Stimulated activated CD4-positive, alpha-beta T cell treated with anti-CD3 and anti-CD28 coated beads, Interleukin-12 subunit alpha, Interleukin-12 subunit beta, amount 100 ng/mL, for 48 hours (primary cell): ENCODE results near the gene RCCD1.

Experiments
- DNase-seq, 3 donors: peaks; one replicate each; pipeline ENCODE4 v3.0.0-alpha.2; 2020; ENCODE audit warnings: low read depth in 2 of 3, low spot score in 1 of 3

Gene RCCD1

GRCh38 chr15:90941038-90941437 is 13.6 kb upstream of the RCCD1 start:
- DNase-seq: no peak

GRCh38 chr15:90942354-90943120 is 12.1 kb upstream of the RCCD1 start:
- DNase-seq: no peak

- no peak for DNase-seq
Observed at GRCh38 chr15:90945091-90945490, 9.6 kb upstream of the RCCD1 start.

- no peak for DNase-seq
Observed at GRCh38 chr15:90946538-90946937, 8.1 kb upstream of the RCCD1 start.

- no peak for DNase-seq
Observed at GRCh38 chr15:90946941-90947576, 7.6 kb upstream of the RCCD1 start.

GRCh38 chr15:90947577-90948357 is 6.9 kb upstream of the RCCD1 start:
- DNase-seq: no peak

- DNase-seq: no peak
Observed at GRCh38 chr15:90948506-90948905, 6.2 kb upstream of the RCCD1 start.

- DNase-seq: no peak
Observed at GRCh38 chr15:90949979-90950675, 4.6 kb upstream of the RCCD1 start.

- DNase-seq: no peak
Observed at GRCh38 chr15:90950676-90951075, 4.0 kb upstream of the RCCD1 start.

GRCh38 chr15:90952901-90953677 is 1.6 kb upstream of the RCCD1 start:
- no peak for DNase-seq

GRCh38 chr15:90953947-90954711 is 555 bp upstream of the RCCD1 start:
- DNase-seq: no peak

GRCh38 chr15:90955624-90956273 is 1.1 kb downstream of the RCCD1 start:
- no peak for DNase-seq

- peak in 2 of 3 donors; percentile 52 to 56 for DNase-seq
Observed at GRCh38 chr15:90956274-90957030, 1.8 kb downstream of the RCCD1 start.

GRCh38 chr15:90957031-90957790 is 2.5 kb downstream of the RCCD1 start:
- no peak for DNase-seq

GRCh38 chr15:90957791-90958190 is 3.1 kb downstream of the RCCD1 start:
- no peak for DNase-seq

- no peak for DNase-seq
Observed at GRCh38 chr15:90959028-90959595, 4.4 kb downstream of the RCCD1 start.

- no peak for DNase-seq
Observed at GRCh38 chr15:90959894-90960293, 5.2 kb downstream of the RCCD1 start.
